NCI-H774 (cell line): ENCODE data around the gene CEMIP.
"Not testable (repeated sequence)": the region's sequence is repeated elsewhere in the genome, so short reads cannot be mapped to it uniquely, and the experiment has no call there.

Source experiments
- DNase-seq: peaks from one replicate; lab custom pipeline; 2025; lab: John Stamatoyannopoulos, UW

The CEMIP gene

GRCh38 chr15:80761754-80762153 lies 17.4 kb upstream of the CEMIP start:
- DNase-seq: no peak

- DNase-seq: not testable (repeated sequence)
These were observed 15.9 kb upstream of the CEMIP start for GRCh38 chr15:80763235-80763634.

GRCh38 chr15:80764535-80764934 lies 14.6 kb upstream of the CEMIP start:
- DNase-seq: no peak

GRCh38 chr15:80766275-80766674 lies 12.9 kb upstream of the CEMIP start:
- DNase-seq: no peak

GRCh38 chr15:80768158-80768557 lies 11.0 kb upstream of the CEMIP start:
- no peak for DNase-seq

GRCh38 chr15:80769153-80769828 lies 9.9 kb upstream of the CEMIP start:
- DNase-seq: no peak

GRCh38 chr15:80769829-80770705 lies 9.1 kb upstream of the CEMIP start:
- DNase-seq: no peak

- DNase-seq: no peak
These were observed 6.0 kb upstream of the CEMIP start for GRCh38 chr15:80773122-80773551.

GRCh38 chr15:80773792-80774352 lies 5.3 kb upstream of the CEMIP start:
- no peak for DNase-seq

GRCh38 chr15:80774486-80774885 lies 4.7 kb upstream of the CEMIP start:
- DNase-seq: no peak

- no peak for DNase-seq
These were observed 3.8 kb upstream of the CEMIP start for GRCh38 chr15:80775338-80775737.

GRCh38 chr15:80776420-80777045 lies 2.6 kb upstream of the CEMIP start:
- peak; percentile 65 for DNase-seq

GRCh38 chr15:80777137-80777536 lies 2.0 kb upstream of the CEMIP start:
- no peak for DNase-seq

GRCh38 chr15:80777826-80778620 lies 1.1 kb upstream of the CEMIP start:
- no peak for DNase-seq

- DNase-seq: no peak
These were observed 578 bp upstream of the CEMIP start for GRCh38 chr15:80778621-80778963.

GRCh38 chr15:80779658-80780415 lies 667 bp downstream of the CEMIP start:
- peak; percentile 14 for DNase-seq

- no peak for DNase-seq
These were observed 1.4 kb downstream of the CEMIP start for GRCh38 chr15:80780416-80781221.

GRCh38 chr15:80783260-80783659 lies 4.1 kb downstream of the CEMIP start:
- DNase-seq: no peak

GRCh38 chr15:80785335-80785734 lies 6.2 kb downstream of the CEMIP start:
- DNase-seq: no peak

- DNase-seq: no peak
These were observed 6.7 kb downstream of the CEMIP start for GRCh38 chr15:80785811-80786354.
